Smooth muscle cell (in vitro differentiated cells): ENCODE data around the gene ISYNA1. TPM values are rescaled to one million over a fixed set of nuclear protein-coding genes. Genes with fewer than 3 reads are reported as not detected.
A peak's percentile ranks its signal among the peaks of the same experiment; 100 is the strongest.

Source experiments
- DNase-seq: peaks from one replicate; lab custom pipeline; 2025; ENCODE audit not compliant: unreplicated experiment; lab: John Stamatoyannopoulos, UW
- H2AFZ ChIP-seq: fragments of 200-600 bp; sonication (generic); 2 replicates; pipeline ENCODE4 v1.6.0; 2016; ENCODE audit warnings: antibody characterized with exemption, low read depth, mild to moderate bottlenecking
- H3F3A ChIP-seq: fragments of 200-600 bp; sonication (generic); 2 replicates; pipeline ENCODE4 v1.6.0; 2017; ENCODE audit warnings: antibody characterized with exemption, low read depth
- H3K27ac ChIP-seq: fragments of 200-600 bp; sonication (generic); 2 replicates; pipeline ENCODE4 v1.5.1; 2016; ENCODE audit warnings: low read depth, mild to moderate bottlenecking
- H3K27me3 ChIP-seq: fragments of 200-600 bp; sonication (generic); 2 replicates; pipeline ENCODE4 v1.6.1; 2016; ENCODE audit warnings: low read depth, mild to moderate bottlenecking
- H3K36me3 ChIP-seq: fragments of 200-600 bp; sonication (generic); 2 replicates; pipeline ENCODE4 v1.5.1; 2016; ENCODE audit warnings: low read depth
- H3K4me1 ChIP-seq: fragments of 200-600 bp; sonication (generic); 2 replicates; pipeline ENCODE4 v1.5.1; 2016; ENCODE audit warnings: low read depth
- H3K4me2 ChIP-seq: fragments of 200-600 bp; sonication (generic); 2 replicates; pipeline ENCODE4 v1.6.0; 2016; ENCODE audit warnings: mild to moderate bottlenecking
- H3K4me3 ChIP-seq: fragments of 200-600 bp; sonication (generic); 2 replicates; pipeline ENCODE4 v1.5.1; 2016; ENCODE audit warnings: mild to moderate bottlenecking
- H3K79me2 ChIP-seq: fragments of 200-600 bp; sonication (generic); 2 replicates; pipeline ENCODE4 v1.6.0; 2016; ENCODE audit warnings: low read depth, mild to moderate bottlenecking
- H3K9ac ChIP-seq: fragments of 200-600 bp; sonication (generic); 2 replicates; pipeline ENCODE4 v1.6.0; 2016; ENCODE audit warnings: low read depth
- H3K9me3 ChIP-seq: fragments of 200-600 bp; sonication (generic); replicated peaks from 2 replicates; pipeline ENCODE4 v1.5.1; 2016; ENCODE audit warnings: low read depth
- H4K20me1 ChIP-seq: fragments of 200-600 bp; sonication (generic); 2 replicates; pipeline ENCODE4 v1.6.0; 2016; ENCODE audit warnings: low read depth
- WGBS: methylation state at CpG from one replicate; pipeline ENCODE4 v1.1.7; 2016; ENCODE audit warnings: low lambda C conversion rate; 5-methylcytosine and 5-hydroxymethylcytosine counted together
- polyA plus RNA-seq: library from polyadenylated mRNA; unstranded; fragments of >200 nt; fragmentation: Nextera tagmentation; extraction: Ambion mirVana; gene quantifications from 2 replicates; pipeline ENCODE4 v1.2.1, GENCODE V29; 2016
- total RNA-seq: library from RNA; depleted of rRNA; stranded (reverse); fragments of >200 nt; gene quantifications from 2 replicates; pipeline ENCODE4 v1.2.3, GENCODE V29; 2014
- TF ChIP-seq, protein P1 (sequence below): fragments of 200-600 bp; sonication (generic); IDR thresholded peaks from 2 replicates; pipeline ENCODE4 v1.5.1; 2017; ENCODE audit warnings: borderline replicate concordance, mild to moderate bottlenecking, antibody characterized with exemption; ENCODE audit not compliant: insufficient read depth, poor library complexity, severe bottlenecking

ISYNA1 gene
- total and polyA plus RNA-seq, 2 experiments from 2014 or later: 56.9 to 60.1 TPM

- Histone ChIP-seq H3K9ac (no peak overlapping the region), H3K36me3 (no peaks in the 10 kb centered on the region), H3K4me2 (peak overlapping the region; percentile 47), H3K27me3 (no peaks in the 10 kb centered on the region), H3K4me3 (no peak overlapping the region), H2AFZ (no peak overlapping the region), H3F3A (no peaks in the 10 kb centered on the region), H3K27ac (peak overlapping the region; percentile 47), H3K4me1 (peaks cover 29% of the 10 kb centered on the region), H3K9me3 (no peaks in the 10 kb centered on the region), H3K79me2 (peaks cover 37% of the 10 kb centered on the region), H4K20me1 (peaks cover 67% of the 10 kb centered on the region)
- TF ChIP-seq, protein P1, sequence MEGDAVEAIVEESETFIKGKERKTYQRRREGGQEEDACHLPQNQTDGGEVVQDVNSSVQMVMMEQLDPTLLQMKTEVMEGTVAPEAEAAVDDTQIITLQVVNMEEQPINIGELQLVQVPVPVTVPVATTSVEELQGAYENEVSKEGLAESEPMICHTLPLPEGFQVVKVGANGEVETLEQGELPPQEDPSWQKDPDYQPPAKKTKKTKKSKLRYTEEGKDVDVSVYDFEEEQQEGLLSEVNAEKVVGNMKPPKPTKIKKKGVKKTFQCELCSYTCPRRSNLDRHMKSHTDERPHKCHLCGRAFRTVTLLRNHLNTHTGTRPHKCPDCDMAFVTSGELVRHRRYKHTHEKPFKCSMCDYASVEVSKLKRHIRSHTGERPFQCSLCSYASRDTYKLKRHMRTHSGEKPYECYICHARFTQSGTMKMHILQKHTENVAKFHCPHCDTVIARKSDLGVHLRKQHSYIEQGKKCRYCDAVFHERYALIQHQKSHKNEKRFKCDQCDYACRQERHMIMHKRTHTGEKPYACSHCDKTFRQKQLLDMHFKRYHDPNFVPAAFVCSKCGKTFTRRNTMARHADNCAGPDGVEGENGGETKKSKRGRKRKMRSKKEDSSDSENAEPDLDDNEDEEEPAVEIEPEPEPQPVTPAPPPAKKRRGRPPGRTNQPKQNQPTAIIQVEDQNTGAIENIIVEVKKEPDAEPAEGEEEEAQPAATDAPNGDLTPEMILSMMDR: no peak
- 65% methylated on average over 18 of the region's 18 CpGs for WGBS
- peak; percentile 22 for DNase-seq
Measured at GRCh38 chr19:18425515-18426415, 12.2 kb downstream of the ISYNA1 start.

DNA sequence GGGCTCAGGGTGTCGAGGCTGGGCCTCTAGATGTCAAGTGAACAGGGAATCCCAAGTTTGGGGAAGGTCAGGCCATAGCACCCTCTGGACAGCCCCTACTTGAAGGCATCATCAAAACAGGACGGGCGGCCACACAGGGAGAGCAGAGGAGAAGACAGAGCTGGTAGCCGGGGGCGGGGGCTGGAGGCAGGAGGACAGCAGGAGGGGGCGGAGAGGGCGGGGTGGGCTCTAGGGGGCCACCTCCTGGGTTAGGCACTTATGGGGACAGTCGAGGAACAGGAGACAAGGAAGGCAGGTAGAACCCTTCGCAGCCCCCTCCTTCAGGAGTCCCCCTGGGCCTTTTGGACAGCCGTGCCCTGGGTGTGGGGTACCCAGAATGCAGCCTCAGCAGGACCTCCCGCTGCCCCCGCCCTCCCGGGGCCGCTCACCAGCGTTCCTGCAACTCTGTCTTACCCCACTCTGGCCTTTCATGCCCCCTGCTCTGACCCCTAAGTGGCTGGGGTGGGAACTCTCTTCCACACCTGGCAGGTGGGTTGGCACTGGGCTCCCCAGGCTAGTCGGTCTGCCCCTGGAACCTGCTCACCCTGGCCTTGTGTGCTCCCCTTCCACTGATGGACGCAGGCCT is 12.9 kb downstream of the ISYNA1 start:
- Histone ChIP-seq H3K4me3 (no peak overlapping the region), H3K36me3 (no peaks in the 10 kb centered on the region), H2AFZ (no peak overlapping the region), H3K27me3 (no peaks in the 10 kb centered on the region), H3K4me2 (no peak overlapping the region), H3K9me3 (no peaks in the 10 kb centered on the region), H3K4me1 (peaks cover 25% of the 10 kb centered on the region), H3K27ac (no peak overlapping the region), H4K20me1 (peaks cover 74% of the 10 kb centered on the region), H3K79me2 (peaks cover 37% of the 10 kb centered on the region), H3F3A (no peaks in the 10 kb centered on the region), H3K9ac (no peak overlapping the region)
- TF ChIP-seq, protein P1: no peak
- WGBS: 88% methylated on average over 13 of the region's 17 CpGs
- DNase-seq: no peak

- H3K36me3 ChIP-seq: no peaks in the 10 kb centered on the region
- H4K20me1 ChIP-seq: peaks cover 74% of the 10 kb centered on the region
- no peaks in the 10 kb centered on the region for H3F3A ChIP-seq
- peaks cover 37% of the 10 kb centered on the region for H3K79me2 ChIP-seq
- H2AFZ ChIP-seq: no peak overlapping the region
- DNase-seq: no peak
- H3K4me3 ChIP-seq: no peak overlapping the region
- no peaks in the 10 kb centered on the region for H3K27me3 ChIP-seq
- H3K27ac ChIP-seq: no peak overlapping the region
- peaks cover 18% of the 10 kb centered on the region for H3K4me1 ChIP-seq
- no peaks in the 10 kb centered on the region for H3K9me3 ChIP-seq
- no peak overlapping the region for H3K9ac ChIP-seq
- TF ChIP-seq, protein P1: no peak
- WGBS: 85% methylated on average over 19 of the region's 22 CpGs
- H3K4me2 ChIP-seq: no peak overlapping the region
Measured at GRCh38 chr19:18424122-18424889, 13.6 kb downstream of the ISYNA1 start.
